Stimulated activated CD4-positive, alpha-beta T cell treated with anti-CD3 and anti-CD28 coated beads, Interleukin-2, amount 100 ng/mL, for 24 hours (primary cell): ENCODE data around the gene DENND1A.

ENCODE experiments used
- DNase-seq, 2 donors: peaks; one replicate each; pipeline ENCODE4 v3.0.0-alpha.2; 2020

The DENND1A gene

DNA sequence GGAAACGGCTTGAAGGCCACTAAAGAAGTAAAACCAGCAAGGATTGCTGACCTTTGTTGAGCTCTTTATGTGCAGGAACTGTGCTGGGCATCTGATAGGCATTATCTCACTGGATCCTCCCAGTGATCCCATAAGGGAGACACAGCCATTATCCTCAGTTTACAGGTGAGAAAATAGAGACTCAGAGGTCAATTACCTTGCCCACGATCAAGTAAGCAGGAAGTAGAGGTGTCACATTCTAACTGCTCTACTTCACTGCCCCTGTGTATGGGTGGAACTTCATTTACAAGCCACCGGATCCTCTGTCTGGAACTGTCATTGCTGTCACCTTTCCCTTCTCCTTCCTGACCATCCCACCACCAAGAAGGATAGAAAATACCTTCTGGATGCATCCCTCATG, 325.1 kb downstream of the DENND1A start:
- no peak for DNase-seq

DNA sequence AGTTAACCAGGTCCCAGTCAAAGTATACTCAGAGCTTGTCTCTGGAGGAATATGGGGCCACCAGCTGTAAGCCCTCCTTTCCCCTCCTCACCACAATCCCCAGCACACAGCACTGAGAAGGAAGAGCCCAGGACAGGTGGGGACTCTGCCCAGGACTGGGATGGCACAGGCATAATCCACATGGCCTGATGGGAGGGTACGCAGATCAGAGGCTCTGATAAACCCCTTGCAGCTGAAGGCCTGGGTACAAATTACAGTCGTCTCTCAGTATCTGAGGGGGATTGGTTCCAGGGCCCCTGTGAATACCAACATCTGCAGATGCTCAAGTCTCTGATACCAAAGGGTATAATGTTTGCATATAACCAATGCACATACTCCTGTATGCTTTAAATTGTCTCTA, 328.1 kb downstream of the DENND1A start:
- no peak for DNase-seq

DNA sequence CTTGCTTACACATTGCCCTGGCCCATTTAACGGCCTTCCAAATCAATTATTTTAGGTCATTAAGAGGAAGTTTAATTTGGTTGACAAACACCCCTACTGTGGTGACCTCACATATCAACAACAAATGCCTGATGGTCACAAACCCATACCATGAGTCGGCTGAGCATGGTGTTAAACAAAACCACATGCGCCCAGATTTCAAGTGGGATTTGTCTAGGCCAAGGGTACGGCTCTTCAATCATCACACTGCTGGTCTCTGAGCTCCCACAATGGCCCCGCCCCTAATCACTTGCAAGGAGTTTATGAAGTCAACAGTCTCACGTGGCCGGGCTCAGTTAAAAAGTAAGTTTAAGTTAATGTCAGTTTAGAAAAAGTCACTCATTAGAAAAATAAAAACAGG, 330.1 kb downstream of the DENND1A start:
- DNase-seq, result no peak

DNA sequence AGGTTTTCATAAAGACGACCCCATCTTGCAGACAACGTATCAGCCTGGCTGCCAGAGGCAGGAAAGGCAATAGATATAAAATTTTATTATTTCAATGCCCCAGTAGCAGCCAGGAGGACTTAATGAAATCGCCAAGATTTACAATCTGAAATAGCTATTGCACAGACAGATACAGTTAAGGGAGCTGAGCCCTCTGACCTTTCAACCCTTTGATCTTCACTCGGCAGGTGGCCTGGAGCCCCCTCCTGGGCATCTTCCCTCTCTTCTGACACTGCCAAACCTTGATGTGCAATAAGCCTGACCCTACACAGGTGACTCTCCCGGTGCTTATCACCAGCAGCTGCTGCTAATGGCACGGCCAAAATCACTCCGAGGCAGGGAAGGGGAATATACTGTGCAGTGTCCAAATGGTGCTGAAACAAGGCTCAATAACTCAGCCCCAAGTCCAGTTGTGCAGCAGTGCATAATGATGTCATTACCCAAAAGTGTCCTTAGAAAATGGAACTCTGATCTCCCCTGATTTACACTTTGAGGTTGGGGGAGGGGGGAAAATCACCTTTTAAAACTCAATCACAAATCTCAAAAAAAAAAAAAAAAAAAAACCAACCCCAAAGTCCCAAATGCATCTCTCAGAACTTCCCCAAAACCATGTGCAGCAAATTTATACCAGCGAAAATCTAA, 331.9 kb downstream of the DENND1A start:
- no peak for DNase-seq

DNA sequence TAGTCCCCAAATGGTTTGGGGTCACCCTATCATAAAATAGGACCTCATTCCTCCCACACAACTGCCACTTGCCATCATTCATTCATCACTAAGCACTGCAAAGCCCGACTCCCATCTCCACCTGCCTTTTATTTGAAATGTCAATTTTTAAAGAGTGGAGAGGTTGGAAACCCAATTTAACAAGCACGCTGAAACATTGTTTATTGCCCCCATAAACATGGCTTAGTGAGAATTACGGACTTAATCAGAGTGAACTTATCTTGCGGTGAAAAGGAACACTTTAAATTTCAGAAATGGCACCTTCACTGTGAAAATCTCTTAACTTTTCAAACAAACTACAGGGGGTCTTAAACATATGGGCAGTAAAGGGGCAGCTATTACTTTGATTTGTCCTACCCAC, 332.9 kb downstream of the DENND1A start:
- DNase-seq, result no peak

DNA sequence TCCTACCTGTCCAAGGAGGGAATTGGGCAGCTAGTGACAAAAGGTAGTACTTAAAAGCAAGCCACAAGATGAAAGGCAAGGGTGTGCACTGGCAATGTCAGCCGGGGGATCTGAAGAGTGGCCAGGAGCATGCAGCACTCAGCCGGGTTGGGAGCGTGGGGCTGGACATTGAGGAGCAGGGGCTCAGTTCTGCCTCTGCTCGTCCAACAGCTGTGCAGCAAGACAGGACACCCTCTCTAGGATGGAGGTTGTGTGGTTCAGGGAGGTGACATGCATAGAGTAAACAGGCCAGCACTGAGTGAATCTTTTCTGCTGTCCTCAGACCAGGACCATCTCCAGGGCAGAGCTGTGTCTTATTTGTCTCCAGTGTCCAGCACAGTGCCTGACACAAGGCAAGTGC, 338.6 kb downstream of the DENND1A start:
- no peak for DNase-seq

DNA sequence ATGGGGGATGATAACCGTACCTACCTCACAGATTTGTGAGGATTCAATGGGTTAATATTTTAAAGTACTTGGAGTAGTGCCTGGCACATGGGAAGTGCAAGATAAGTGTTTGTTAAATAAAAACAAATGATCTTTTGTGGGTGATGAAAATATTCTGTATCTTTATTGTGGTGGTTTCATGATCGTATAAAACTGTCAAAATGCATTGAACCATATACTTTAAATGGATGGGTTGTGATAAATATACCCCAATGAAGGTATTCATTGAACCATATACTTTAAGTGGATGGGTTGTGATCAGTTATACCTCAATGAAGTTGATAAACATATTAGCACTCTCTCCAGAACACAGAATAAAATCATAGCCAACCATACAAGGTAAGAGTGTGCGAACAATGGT, 339.4 kb downstream of the DENND1A start:
- no peak for DNase-seq

DNA sequence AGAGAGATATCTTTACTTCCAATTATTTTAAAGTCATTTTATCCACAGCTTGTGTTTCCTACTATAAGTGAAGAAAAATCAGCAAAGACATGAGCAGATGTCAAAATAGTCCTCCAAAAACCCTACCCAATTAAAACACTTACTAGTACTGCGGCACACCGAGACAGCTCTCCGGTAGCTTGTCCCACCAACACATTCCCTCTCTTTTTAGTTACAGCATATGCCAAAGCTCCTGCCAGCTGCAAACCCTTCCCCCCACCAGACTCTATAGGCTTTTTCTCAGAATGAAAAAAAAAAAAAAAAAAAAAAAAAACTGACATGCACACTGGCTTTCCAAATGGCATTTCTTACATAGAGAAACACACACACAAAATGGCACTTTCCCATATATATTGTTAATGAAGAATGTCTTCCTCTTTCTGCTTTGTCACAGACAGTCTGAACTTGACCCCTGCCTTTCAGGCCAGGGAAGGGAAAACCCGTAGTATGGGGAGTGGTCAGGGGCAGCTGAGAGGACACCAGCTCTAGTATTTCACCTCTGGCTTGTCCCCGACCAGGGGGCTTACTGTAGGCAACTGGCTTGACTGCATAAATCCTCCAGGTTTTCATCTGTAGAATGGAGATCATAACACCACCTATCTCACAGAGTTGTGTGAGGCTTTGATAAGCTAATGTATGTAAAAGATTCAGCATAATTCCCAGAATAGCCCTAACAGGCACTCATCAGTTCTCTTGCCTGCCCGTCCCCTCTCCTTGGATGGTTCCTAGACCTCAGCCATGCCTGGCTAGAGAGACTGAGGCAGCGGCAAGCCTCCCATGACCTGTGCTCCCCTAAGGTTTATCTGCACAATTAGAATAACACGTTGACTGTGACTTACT, 340.3 kb downstream of the DENND1A start:
- no peak for DNase-seq

DNA sequence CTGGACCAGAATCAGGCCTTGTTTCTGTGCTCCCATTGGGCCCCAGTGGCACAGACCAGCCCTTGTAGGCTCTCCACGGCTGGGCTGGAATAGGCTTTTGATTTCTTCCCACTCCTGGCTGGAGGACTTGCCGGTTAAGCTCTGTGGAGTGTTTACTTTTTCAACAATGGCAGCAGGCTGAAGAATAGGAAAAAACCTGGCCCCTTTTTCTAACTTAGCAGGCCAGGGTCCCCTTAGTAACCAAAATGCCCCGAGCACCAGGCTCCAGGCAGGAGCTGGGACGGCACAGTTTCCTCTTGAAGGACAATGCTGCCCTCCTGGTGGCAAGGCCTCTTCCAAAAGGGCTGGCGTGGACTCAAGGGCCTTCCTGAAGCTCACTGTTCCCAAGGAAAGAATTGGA, 343.7 kb downstream of the DENND1A start:
- no peak for DNase-seq

DNA sequence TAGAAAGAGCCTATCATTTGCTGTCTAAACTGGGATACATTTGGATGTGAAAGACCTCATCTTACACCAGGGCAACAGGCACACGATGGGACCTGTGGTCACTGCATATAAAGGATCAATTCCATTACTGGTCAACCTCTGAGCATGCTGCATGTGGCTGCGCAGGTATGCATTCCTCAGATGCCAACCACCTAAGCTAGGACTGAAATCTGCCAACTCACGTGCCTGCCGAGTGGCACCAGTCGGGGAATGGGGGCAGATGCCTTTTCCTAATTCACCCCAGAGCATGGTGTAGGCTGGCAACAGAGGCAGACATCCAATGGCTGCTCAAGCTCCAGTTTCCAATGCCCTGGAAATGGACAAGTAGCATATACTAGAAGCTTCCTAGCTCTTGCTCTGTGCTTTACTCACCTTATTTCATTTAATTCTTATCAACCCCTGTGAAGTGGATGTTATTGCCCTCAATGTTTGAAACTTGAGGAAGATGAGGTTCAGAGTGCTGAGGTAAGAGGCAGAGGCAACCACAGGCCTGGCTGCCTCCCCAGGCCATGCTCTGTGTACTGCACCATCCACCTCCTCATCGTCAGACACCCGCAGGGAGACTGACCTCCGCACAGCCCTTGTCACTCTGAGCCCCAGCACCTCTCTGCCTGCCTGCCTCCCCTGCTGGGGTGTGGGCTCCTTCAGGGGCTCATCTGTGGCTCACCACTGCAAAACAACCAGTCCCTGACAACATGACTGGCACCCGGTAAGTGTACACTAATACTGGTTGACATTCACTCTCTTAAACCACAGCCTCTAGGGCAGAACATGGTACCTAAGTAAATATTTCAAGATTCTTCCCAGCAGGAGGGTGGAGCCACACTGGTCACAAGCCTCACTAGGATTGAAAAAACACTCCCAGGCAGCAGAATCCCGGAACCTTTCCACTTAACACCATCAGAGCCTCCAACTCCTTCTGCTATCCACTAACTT, 345.4 kb downstream of the DENND1A start:
- DNase-seq, result no peak

DNA sequence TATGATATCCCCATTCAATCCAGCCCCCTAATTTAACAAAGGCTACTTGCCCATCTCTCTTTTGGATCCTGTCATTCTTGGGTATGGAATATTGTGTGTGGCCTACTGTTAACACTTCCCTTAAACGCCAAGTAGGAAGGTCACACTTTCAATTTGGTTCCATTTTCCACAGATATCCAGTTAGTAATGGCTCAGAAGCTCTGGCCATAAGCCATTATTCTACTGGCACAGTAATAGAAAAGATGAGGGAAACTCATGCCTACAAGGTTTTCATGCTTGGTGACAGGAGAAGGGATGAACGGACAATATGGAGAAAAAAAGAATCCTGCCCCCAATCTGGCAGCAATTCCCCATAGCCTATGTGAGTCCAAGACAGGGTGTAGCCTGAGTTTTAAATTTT, 346.3 kb downstream of the DENND1A start:
- DNase-seq, result no peak

DNA sequence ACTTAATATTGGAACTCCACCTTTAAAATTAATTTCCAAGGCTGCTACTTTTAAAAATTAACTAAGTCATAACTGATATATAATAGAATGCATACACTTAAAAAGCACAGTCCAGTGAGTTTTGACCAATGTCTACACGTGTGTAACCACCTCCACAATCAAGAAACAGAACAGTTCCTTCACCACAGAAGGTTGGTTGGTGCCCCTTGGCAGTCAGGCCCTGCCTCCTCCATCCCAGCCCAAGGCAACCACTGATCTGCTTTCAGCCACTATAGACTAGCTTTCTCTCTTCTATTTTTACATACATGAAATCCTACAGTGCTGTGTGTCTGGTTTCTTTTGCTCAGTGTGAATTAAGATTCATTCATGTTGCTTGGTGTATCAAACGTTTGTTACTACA, 358.7 kb downstream of the DENND1A start:
- DNase-seq, result no peak

DNA sequence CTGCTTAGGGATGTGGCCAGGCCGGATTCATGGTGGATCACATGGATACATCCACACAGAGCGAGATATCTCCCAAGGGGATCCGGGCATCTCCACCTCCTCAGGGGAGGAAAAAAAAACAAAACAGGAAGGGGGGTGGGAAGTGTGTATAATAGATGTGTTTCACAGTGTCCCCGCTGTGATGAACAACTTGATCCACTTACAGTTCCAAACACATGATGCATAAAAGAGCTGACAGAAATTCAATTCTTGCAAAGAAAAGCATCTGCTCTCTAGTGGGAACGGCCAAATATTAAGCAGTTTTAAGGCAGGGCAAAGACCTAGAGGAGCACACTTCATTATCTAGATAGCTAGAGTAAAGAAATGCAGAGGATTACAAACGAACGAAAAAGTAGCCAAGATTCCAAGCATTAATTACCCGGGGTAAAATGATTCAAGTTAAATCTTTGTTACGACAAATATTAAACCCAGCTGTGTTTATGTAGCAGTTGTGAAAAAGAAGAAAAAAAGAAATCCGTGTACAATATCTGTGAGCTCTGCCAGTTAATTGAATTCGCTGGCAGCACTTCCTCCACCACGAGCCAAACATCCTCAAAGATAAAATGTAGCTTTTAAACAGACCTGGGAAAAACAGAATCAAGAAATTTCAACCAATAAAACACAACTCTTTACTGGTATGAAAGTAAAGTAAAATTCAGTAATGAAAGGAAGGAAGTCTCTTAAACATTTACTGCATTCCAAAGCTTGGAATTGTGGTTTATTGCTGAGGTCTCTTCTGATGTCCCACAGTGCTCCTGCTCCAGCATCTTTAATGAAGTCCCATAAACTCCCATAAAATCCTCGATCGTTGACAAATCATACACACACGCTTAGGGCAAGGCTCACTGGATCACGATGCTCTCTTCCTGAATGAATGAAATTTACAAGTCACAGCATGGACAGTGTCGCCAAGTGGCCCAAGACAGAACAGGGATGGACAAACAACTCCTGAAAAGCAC, 360.9 kb downstream of the DENND1A start:
- DNase-seq, result no peak

DNA sequence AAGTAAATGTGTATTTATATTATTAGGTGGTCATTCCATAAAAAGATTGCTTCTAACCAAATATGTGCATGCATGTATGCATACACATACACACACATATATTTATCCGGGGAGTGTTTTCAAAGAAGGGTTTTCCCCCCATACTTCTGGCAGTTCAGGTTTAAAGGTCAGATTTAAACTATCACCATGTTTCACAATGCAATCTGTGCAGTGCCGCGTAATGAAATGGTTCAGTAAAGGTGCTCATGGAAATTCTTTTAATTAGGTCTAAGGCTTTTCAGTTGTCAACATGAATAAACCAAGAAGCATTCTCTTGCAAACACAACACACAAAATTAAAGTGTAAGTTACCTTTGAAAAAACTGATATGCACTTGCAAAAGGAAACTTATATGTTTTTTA, 362.9 kb downstream of the DENND1A start:
- no peak for DNase-seq

DNA sequence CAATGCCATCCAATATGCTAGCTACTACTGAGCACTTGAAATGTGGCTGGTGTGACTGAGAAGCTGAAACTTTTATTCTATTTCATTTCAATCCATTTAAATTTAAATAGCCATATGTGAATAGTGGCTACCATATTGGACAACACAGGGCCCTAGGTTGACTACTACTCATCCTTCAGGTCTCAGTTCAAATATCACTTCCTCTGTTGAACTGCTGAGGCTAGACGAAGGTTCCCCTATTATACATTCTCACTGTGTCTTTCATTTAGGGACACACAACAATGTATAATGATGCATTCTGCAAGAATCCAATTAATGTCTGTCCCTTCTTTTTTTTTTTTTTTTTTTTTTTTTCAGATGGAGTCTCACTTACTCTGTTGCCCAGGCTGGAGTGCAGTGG, 365.3 kb downstream of the DENND1A start:
- no peak for DNase-seq

DNA sequence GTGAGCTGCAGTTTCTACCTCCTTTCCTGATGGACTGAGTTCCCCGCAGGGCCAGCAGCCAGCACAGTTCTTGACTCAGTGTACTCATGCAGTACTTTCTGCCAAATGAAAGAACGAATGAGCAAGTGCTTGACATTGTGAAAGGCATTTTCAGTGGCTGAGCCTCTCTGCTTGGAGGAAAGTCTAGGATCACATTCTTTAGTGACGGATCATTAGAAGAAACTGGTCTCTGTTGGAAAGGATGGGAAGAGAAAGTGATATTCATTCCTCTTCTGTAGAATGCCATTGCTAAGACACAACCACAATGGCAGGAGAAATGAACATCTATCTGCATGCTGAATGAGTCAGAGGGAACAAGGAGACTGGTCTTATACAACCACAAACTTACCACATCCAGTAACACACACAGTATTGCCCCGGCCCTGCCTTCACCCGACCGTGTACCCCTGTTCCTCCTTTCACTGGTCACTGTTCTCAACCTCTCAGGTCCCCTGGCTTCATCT, 367.0 kb downstream of the DENND1A start:
- DNase-seq, result peak in 1 of 2 donors; percentile 16

DNA sequence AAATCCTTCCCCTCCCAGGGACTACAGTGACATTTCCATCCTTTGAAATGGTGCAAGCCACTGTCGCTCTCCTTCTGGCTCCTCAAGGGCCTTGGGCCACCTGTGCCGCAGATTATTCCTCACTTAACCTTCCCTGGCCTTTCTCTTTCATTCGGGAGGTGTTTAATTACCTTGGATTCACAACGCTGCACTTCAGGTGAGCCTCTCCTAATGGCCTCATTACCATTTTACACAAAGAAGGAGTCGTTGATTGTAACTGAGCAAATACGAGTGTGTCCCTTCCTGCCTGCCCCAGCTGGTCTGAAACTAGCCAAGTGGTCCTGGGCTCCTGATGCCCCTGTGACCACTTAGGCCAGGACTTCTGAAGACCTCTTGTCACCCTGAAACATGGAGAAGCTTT, 368.9 kb downstream of the DENND1A start:
- DNase-seq, result no peak

DNA sequence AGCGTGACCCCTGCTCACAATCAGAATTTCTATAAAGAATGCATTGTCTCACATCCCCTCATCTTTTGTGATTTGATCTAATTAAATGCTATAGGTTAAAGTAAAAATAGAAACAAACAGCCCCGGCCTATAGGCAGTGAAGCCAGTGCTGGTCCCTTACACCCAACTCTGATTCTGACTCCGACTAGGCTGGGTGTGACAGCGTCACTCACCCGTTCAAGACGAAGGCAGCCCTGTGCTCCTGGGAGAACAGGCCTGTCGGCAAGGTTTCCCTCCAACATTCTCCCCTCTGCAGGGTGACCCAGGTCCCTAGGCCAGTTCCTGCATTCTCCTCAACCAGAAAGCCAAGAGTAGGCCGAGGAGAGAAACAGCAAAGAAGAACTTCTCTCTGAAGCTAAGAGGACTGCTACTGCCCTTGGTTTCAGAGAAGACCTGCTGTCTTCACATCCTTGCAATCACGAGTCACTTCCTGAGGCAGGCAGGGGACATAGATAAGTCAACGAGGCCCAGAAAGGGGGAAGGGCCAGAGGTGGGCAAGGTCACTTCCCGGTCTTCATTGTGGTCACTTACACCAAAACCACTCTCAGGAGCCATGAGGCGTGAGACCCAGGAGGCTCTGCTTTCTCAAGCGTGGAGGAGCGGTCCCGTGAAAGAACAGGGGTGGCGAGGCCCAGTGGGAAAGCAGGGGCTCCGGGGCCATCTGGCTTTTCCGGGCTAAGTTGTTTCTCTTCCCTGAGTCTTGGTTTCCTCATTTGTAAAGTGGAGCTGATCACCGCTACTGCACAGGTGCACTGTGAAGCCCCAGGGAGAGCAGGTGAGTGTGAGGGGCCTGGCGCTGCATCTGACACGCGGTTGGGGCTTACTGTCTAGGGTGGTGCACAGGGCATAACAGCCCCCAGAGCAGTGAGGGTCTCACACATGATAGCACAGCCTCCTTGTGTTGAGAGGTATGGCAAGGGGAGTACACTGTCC, 373.2 kb downstream of the DENND1A start:
- DNase-seq, result no peak

DNA sequence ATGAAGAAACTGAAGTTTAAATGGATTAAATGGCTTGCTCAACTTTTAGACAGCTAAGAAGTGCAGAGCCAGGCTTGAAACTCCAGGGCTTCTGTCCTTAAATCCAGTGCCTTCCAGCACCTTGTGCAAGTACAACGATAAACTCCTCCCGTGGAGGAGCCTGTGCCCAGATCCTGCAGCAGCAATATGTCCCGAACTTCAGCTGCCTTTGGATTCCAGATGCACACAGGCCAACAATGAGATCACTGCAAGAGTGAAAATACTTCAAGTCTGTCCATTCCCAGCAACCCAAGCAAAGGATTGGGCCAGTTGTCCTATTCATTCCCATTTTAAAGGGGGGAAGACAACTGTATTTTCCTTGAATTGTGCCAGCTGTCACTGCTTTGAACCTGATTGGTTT, 374.3 kb downstream of the DENND1A start:
- no peak for DNase-seq

DNA sequence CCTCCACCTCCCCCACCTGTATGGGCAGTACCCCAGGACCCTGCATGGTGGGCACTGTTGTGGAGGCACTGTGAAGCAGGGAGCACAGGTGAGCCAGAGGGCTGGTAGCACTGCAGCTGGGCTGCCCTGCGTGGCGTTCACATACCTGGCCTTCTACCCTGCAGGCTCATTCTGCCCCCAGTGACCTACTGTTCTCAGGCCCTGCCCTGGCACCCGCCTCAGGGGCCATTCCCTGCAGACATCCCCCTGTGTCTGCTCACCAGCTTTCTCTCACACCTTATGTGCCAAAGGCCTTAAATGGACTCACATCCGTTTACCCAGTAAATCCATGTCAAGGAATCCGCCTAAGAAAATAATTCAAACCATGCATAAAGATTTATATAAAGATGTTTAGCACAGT, 377.4 kb downstream of the DENND1A start:
- DNase-seq, result no peak

DNA sequence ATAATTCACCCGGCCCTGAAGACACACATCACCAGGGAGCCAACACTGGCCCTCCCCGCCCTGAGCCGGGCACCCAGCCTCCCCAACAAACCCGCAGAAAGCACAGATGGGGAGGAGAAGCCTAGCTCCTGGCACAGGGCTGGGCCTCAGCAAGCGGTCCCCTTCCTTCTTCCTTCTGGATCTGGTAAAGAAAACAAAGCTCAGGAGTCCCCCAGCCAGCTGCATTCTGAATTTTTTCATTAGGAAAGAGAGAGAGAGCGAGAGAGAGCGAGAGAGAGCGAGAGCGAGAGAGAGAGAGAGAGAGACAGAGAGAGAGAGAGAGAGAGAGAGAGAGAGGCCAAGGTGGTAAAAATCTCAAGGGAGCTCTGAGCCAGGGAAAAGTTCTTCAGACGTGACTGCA, 378.2 kb downstream of the DENND1A start:
- DNase-seq, result no peak
